Measurements from ENCODE around the gene PRKAG2. TPM values are rescaled to one million over a fixed set of nuclear protein-coding genes. Genes with fewer than 3 reads are reported as not detected.

The PRKAG2 gene
- total RNA-seq, 4 donors from 2014 or later, result 38.8 to 94.4 (median 73.2) TPM

DNA sequence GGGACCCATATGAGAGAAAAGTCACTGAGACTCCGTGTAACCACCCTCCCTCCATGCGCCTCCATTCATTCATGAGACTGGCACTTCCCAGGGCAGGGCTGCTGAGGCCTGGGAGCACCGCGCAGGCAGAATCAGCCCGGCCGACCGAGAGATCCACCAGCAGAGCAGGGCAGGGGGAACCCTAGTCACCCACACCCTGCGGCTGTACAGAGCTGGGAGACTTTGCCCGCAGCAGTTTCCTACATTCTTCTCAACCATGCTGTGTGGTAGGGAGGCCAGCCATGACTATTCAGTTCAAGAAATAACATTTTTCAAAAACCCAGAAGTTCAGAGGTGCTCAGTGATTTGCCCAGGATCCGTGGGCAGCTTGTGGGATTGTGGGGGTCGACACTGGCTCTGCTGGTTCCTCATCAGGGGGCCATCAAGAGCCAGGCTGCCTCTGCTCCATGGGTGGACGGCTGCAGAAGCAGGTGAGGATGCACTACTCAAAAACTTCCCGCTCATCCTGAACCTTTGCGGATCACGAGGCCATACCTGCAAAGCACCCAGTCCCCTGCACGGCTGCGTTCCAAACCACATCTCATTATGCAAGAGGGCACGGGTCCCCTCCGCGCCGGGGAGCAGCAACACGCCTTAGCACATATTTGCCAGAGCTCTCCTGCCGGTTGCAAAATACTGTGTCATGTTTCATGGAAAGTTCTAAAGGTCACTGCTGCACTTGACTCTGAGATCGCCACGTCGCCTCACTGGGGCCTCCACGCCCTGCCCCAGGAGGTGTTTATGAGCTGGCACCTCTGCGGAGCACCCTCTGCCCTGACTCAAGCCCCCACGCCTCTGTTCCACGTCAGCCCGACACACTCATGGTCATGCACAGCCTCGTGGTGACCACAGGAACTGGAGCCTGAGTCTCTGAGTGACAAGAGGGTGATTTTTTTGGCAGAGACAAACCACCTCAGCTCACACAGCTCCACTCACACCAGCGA, 132.0 kb downstream of the PRKAG2 start:
- Histone ChIP-seq H3K9me3 (no peaks in the 10 kb centered on the region), H3K27ac (peak overlapping the region in 3 of 4 donors; percentile 60 to 78 (median 77)), H3K4me1 (peaks cover 0 to 24% (median 0%) of the 10 kb centered on the region in 4 donors), H3K36me3 (no peaks in the 10 kb centered on the region), H3K27me3 (no peaks in the 10 kb centered on the region), H3K4me3 (peak overlapping the region in 1 of 4 donors; percentile 21)
- TF ChIP-seq, protein P1, sequence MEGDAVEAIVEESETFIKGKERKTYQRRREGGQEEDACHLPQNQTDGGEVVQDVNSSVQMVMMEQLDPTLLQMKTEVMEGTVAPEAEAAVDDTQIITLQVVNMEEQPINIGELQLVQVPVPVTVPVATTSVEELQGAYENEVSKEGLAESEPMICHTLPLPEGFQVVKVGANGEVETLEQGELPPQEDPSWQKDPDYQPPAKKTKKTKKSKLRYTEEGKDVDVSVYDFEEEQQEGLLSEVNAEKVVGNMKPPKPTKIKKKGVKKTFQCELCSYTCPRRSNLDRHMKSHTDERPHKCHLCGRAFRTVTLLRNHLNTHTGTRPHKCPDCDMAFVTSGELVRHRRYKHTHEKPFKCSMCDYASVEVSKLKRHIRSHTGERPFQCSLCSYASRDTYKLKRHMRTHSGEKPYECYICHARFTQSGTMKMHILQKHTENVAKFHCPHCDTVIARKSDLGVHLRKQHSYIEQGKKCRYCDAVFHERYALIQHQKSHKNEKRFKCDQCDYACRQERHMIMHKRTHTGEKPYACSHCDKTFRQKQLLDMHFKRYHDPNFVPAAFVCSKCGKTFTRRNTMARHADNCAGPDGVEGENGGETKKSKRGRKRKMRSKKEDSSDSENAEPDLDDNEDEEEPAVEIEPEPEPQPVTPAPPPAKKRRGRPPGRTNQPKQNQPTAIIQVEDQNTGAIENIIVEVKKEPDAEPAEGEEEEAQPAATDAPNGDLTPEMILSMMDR (IDR thresholded peaks at IDR 0.05), result peak in 4 of 6 experiments; percentile 22 to 92 (median 78)
- TF ChIP-seq POLR2A (IDR thresholded peaks at IDR 0.05), result peak; percentile 10 to 45
- DNase-seq, result peak in 2 of 3 donors; percentile 90 to 92

DNA sequence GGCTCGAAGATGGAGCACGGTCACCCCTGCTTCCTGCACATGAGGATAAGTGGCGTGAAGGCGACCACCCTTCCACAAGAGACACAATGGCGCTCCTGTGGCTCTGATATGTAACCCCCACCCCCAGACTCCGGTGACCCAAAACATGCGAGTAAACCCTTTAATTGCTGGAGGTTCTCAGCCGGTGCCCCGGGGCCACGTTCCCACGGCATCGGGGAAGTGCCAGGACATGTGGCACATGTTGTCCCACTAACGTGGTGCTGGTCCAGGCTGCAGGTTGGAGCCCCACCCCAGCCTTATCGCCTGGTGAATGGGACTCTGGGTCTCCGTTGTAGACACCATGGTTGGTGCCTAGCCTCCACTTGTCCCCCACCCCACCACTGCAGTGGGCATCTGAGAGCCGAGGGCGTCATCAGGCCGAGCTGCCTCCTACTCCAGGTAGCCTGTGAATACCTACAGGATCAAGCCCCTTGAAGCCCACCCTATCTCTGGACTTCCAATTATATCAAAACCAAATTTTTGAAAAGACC, 132.8 kb downstream of the PRKAG2 start:
- H3K27ac ChIP-seq, result peak overlapping the region in 3 of 4 donors; percentile 60 to 78 (median 77)
- no peak overlapping the region for H3K4me3 ChIP-seq
- peaks cover 0 to 24% (median 0%) of the 10 kb centered on the region in 4 donors for H3K4me1 ChIP-seq
- H3K27me3 ChIP-seq, result no peaks in the 10 kb centered on the region
- no peaks in the 10 kb centered on the region for H3K36me3 ChIP-seq
- DNase-seq, result no peak
- H3K9me3 ChIP-seq, result no peaks in the 10 kb centered on the region
- TF ChIP-seq POLR2A (IDR thresholded peaks at IDR 0.05), result no peak
- TF ChIP-seq, protein P1 (IDR thresholded peaks at IDR 0.05), result no peak

DNA sequence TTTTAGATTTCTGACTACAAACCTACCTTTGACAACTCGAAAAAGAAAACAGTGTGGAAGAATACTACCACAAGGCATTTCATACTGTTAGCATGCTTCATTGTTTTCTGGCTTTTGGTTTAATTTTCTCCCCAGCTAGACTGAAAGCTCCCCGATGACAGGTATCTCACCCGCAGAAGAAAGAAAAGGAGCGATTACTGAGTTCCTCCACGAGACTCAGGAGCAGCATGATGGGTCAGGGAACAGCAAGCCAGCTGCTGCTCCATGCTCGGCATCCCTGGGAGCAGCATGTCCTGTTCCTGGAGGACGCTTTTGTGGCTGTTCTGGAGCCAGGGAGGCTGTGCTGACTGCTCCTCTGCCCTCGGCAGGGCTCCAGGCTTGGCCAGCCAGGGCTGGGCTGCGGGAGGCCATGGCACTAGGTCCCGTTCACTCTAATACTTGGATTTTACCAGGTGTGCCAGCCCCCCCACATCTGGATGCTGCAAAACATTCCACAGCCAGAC, 133.4 kb downstream of the PRKAG2 start:
- Histone ChIP-seq H3K4me1 (peaks cover 0 to 24% (median 0%) of the 10 kb centered on the region in 4 donors), H3K27ac (no peak overlapping the region), H3K36me3 (no peaks in the 10 kb centered on the region), H3K4me3 (no peak overlapping the region), H3K27me3 (no peaks in the 10 kb centered on the region), H3K9me3 (no peaks in the 10 kb centered on the region)
- no peak for DNase-seq
- TF ChIP-seq, protein P1 (IDR thresholded peaks at IDR 0.05), result no peak
- no peak for TF ChIP-seq POLR2A (IDR thresholded peaks at IDR 0.05)

DNA sequence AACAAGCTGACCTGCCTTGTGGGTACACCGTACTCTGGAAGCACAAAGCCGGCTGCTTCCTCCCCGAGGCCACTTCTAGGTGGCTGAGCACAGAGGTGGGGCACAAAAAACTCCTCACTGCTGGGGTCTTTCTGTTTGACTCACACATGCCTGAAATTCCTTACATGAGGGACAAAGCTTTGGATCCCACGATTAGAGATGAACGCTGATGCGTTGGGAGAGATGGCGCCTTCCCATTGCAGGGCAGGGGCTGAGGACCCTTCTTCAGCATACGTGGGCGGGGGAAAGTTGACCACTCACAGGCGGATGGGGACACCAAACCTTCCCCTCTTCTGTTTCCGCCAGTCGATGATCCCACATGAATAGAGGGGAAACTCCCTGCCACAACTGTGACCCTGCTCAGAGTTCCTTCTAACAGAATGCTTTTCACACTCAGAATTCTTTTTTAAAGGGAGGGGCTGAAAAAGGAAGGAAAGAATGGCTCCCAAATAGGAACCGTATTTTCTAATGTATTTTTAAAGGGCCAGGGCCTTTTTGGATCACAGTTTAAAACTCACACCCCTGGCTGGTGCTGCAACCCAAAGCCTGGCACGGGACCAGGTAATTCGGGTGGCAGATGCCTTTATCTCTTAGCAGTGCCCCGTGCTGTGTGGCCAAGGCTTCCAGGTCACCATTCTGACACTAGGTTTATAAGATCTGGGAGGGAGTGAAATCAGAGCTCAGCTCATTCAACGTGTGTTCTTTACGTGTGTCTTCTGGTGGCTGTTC, 134.0 kb downstream of the PRKAG2 start:
- H3K4me3 ChIP-seq, result no peak overlapping the region
- no peaks in the 10 kb centered on the region for H3K9me3 ChIP-seq
- no peaks in the 10 kb centered on the region for H3K27me3 ChIP-seq
- no peak for TF ChIP-seq POLR2A (IDR thresholded peaks at IDR 0.05)
- TF ChIP-seq, protein P1 (IDR thresholded peaks at IDR 0.05), result no peak
- H3K27ac ChIP-seq, result no peak overlapping the region
- no peaks in the 10 kb centered on the region for H3K36me3 ChIP-seq
- H3K4me1 ChIP-seq, result peaks cover 0 to 24% (median 0%) of the 10 kb centered on the region in 4 donors
- no peak for DNase-seq

DNA sequence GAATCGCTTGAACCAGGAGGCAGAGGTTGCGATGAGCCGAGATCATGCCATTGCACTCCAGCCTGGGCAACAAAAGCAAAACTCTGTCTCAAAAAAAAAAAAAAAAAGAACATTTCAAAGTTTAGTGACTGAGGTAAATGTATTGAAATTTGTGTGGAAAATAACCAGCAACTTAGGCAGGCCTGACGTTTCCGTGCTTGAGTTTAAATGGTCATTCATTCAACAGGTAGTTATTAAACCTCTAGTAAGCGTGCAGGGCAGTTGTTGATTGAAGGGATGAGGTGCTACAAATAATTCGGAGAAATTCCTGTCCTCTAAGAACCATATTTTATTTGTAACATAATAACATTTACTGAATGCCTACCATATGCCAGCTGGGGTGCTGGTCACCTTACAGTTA, 135.3 kb downstream of the PRKAG2 start:
- H3K9me3 ChIP-seq, result no peaks in the 10 kb centered on the region
- peaks cover 0 to 24% (median 0%) of the 10 kb centered on the region in 4 donors for H3K4me1 ChIP-seq
- no peaks in the 10 kb centered on the region for H3K36me3 ChIP-seq
- TF ChIP-seq, protein P1 (IDR thresholded peaks at IDR 0.05), result no peak
- no peak for TF ChIP-seq POLR2A (IDR thresholded peaks at IDR 0.05)
- H3K27ac ChIP-seq, result no peak overlapping the region
- no peaks in the 10 kb centered on the region for H3K27me3 ChIP-seq
- H3K4me3 ChIP-seq, result no peak overlapping the region
- DNase-seq, result no peak

Data from Peyer's patch (tissue), 4 donors.